ENCODE results near the gene GBP5.
"Not testable (repeated sequence)": the region's sequence is repeated elsewhere in the genome, so short reads cannot be mapped to it uniquely, and the experiment has no call there.

The GBP5 gene

GRCh38 chr1:89280766-89281165 is 8.1 kb upstream of the GBP5 start:
- no peak for DNase-seq (ENCODE audit: low read depth)

GRCh38 chr1:89279011-89279466 is 6.4 kb upstream of the GBP5 start:
- DNase-seq (ENCODE audit: low read depth) = no peak

DNA sequence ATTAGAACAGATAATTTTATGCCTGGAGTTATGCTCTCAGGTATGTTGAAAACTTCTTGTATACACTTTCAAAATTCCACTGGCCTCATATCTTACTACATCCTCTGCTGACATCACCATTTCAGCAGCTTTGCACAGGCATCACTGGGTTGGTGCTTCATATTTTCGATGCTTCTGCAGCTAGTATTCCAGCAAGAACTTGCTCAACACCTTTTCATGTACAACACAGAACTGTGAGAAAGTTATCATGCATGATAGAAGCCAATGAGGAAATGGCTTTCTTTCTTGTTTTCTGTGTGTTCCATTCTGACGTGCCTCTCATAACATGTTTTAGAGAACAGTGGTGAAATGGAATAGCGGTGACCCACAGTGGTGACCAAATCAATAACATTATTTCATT is 5.1 kb upstream of the GBP5 start:
- DNase-seq (ENCODE audit: low read depth) = no peak

GRCh38 chr1:89276690-89277089 is 4.0 kb upstream of the GBP5 start:
- no peak for DNase-seq (ENCODE audit: low read depth)

- no peak for DNase-seq (ENCODE audit: low read depth)
Observed at GRCh38 chr1:89274411-89274857, 1.8 kb upstream of the GBP5 start.

DNA sequence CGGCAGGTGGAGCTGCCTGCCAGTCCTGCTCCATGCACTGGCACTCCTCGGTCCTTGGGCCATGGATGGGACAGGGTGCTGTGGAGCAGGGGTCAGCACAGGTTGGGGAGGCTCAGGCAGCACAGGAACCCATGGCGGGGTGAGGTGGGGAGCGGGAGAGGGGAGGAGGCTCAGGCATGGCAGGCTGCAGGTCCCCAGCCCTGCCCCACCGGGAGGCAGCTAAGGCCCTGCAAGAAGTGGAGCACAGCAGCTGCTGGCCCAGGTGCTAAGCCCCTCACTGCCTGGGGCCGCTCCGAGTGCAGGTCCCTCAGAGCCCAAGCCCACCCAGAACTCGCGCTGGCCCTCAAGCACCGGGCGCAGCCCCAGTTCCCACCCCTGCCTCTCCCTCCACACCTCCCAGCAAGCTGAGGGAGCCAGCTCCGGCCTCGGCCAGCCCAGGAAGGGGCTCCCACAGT is 691 bp upstream of the GBP5 start:
- no peak for DNase-seq (ENCODE audit: low read depth)

DNA sequence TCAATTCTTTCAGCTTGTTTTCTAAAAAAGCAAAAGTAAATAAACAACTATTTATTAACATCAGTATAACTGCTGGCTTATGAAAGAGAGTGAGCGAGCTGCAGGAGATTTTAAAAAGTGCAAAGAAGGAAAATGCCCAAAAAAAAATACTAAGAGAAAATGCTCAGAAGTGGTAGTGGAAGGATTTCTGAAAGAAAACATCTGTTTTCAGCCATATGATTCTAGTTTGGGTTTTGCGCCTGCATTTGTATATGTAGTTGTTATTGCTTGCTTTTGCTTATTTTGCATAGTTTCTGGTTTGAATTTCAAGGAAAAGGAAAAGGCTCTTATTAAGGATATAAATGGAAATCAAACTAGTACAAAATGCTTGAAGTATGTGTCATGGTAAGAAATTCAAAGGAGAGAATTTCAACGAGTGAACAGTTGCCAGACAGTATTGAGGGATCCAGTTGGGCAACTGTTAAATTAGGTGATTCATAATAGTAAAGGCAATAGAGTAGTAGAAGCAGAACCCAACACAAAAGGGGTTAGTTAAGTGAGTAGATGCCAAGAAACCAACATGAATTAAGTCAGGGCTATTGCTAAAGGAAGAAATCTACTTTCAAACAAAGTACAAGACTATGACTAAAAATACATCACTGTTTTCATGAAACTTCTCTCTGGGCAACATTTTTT is 1.2 kb downstream of the GBP5 start:
- DNase-seq (ENCODE audit: low read depth) = no peak

- DNase-seq (ENCODE audit: low read depth) = no peak
Observed at GRCh38 chr1:89270423-89270822, 2.2 kb downstream of the GBP5 start.

GRCh38 chr1:89269277-89269676 is 3.4 kb downstream of the GBP5 start:
- no peak for DNase-seq (ENCODE audit: low read depth)

DNA sequence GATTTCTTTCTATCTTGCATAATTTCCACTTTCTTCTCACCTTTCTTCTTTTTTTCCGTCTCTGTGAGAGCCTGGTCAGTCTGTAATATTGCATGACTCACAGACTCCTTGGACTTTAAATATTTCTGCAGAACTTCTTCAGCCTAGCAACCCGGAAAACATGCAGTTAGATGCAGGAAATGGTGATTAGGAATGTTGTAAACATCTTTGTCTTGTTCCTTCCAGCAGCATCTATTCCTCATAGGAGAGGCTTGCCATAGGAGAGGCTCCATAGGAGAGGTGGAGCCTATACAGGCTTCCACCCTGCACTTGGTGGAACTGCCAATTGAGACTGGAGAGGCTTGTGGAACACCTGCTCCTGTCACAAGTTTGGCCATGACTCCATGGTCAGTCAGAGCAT is 10.0 kb downstream of the GBP5 start:
- DNase-seq (ENCODE audit: low read depth) = no peak

DNA sequence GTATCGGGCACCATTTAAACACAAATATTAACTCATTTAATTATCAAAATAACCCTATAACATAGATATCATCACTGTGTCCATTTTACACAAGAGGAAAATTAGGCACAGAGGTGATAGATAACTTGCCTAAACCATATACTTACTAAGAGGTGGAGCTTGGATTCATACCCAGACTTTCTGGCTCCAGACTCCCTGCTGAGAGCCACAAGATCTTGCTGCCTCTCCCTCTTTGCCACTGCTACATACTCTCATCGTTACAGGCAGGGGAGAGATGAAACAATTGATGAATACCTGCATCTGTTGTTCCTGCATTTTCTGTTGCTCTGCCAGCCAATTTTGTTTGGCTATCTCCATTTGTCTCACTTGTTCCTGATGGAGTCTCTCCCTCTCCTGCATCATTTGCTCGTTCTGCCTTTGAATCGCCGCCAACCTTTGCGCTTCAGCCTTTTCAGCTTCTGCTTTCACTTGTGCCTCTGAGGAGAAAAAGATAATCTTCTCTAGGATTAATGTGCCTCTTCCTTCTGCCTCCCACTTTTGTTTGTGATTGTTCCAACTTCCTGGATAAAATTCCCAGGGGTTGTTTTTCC is 10.6 kb downstream of the GBP5 start:
- no peak for DNase-seq (ENCODE audit: low read depth)

GRCh38 chr1:89260566-89261255 is 11.9 kb downstream of the GBP5 start:
- no peak for DNase-seq (ENCODE audit: low read depth)

DNA sequence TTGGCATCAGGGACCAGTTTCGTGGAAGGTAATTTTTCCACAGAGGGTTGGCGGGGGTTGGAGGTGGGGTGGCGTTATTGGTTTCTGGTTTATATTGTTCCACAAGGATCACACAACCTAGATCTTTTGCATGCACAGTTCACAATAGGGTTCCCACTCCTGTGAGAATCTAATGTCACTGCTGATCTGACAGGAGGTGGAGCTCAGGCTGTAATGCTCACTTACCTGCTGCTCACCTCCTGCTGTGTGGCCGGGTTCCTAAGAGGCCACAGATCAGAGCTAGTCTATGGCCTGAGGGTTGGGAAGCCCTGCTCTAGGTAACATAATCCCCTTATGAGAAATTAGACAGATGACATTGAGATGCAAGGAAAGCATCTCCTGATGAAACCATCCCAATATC is 12.6 kb downstream of the GBP5 start:
- DNase-seq (ENCODE audit: low read depth) = no peak

DNA sequence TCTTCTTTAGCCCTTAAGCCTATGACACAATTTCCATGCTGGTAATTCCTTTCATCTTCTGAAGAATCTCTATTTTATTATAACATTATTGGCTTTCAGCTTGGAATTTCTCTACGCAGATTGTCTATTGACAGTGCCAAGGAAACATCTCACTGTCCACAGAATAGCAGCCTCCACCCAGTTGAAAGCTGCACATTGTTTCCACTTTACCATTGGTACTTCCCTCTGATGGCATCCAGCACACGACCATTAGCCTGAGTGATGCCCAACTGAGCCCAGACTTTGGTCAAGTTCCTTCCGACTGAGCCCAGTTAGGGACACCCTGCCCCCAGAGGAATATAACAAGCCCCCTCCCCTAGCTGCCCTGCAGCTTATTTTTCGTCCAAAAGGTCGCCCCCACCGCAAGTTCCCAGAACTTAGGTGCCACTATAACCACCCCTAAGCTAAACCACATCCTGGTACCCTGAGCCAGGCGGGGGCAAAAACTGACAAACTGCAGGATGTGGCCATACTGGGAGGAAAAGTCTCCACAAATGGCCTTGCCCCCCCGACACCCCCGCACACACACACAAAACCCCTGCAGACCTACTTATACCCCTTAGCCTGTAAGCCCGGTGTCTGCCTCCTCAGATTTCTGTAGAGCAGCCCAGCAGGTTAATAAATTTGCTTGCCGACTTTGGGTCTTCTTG is 13.2 kb downstream of the GBP5 start:
- DNase-seq (ENCODE audit: low read depth) = peak; percentile 40

GRCh38 chr1:89257041-89257440 is 15.6 kb downstream of the GBP5 start:
- DNase-seq (ENCODE audit: low read depth) = no peak

- DNase-seq (ENCODE audit: low read depth) = not testable (repeated sequence)
Observed at GRCh38 chr1:89255581-89255980, 17.1 kb downstream of the GBP5 start.

- DNase-seq (ENCODE audit: low read depth) = no peak
Observed at GRCh38 chr1:89254658-89255287, 17.9 kb downstream of the GBP5 start.

DNA sequence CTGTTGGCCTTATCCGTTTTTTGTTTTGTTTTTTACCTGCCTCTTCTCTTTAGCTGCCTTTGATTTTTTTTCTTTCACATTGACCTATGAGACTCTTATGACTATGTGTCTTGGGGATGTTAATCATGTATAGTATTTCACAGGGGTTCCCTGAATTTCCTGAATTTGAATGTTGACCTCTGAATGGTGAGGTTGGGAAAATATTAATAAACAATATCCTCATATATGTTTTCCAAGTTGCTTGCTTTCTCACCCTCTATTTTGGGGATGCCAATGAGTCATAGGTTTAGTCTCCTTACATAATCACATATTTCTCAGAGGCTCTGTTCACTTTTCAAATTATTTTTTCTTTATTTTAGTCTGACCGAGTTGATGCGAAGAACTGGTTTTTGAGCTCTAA is 29.6 kb downstream of the GBP5 start:
- DNase-seq (ENCODE audit: low read depth) = no peak

All from activated T-helper 1 cell treated with Interleukin-2 at 50 U/mL for 16 hours (primary cell).